ENCODE measurements around the gene TMPRSS9.

Gene TMPRSS9

GRCh38 chr19:2319551-2319950 lies 40.5 kb upstream of the TMPRSS9 start:
- Histone ChIP-seq H3K9me3 (ENCODE audit: insufficient read depth, low read depth, low read length) (peaks cover 7% of the 10 kb centered on the region), H3K14ac (ENCODE audit: low read length) (no peak overlapping the region), H2AFZ (ENCODE audit: insufficient read depth, low read length, poor library complexity) (no peak overlapping the region), H4K91ac (ENCODE audit: low read depth, low read length) (no peak overlapping the region), H3K79me1 (ENCODE audit: low read length) (no peaks in the 10 kb centered on the region), H2AK5ac (ENCODE audit: low read length) (no peak overlapping the region), H4K8ac (ENCODE audit: low read depth, low read length) (no peak overlapping the region), H3K4me2 (ENCODE audit: low read length) (no peak overlapping the region), H3K4me1 (ENCODE audit: control insufficient read depth in 1 of 2, insufficient read depth in 2 of 2, low read length in 2 of 2) (no peaks in the 10 kb centered on the region), H3K36me3 (ENCODE audit: control insufficient read depth in 1 of 2, insufficient read depth in 2 of 2, low read length in 2 of 2) (peaks cover 30 to 34% of the 10 kb centered on the region in 2 experiments), H4K12ac (ENCODE audit: low read depth, low read length) (no peak overlapping the region), H3K4ac (ENCODE audit: low read depth, low read length) (no peak overlapping the region), H3K27me3 (ENCODE audit: insufficient read depth, low read length) (no peaks in the 10 kb centered on the region), H3K79me2 (ENCODE audit: control insufficient read depth, insufficient read depth, low read length, poor library complexity) (no peaks in the 10 kb centered on the region), H3K4me3 (ENCODE audit: low read depth, low read length) (no peak overlapping the region), H3K18ac (ENCODE audit: low read length) (no peak overlapping the region), H2BK120ac (ENCODE audit: insufficient read depth, low read length, poor library complexity) (no peak overlapping the region), H3K23ac (ENCODE audit: low read length) (no peak overlapping the region), H2BK12ac (ENCODE audit: low read length) (no peak overlapping the region), H3K27ac (ENCODE audit: low read depth, low read length) (no peak overlapping the region), H3K9ac (ENCODE audit: low read length) (no peak overlapping the region), H2BK5ac (ENCODE audit: low read depth, low read length, poor library complexity) (no peak overlapping the region)
- no CpG with 5 or more reads among the region's 20 CpGs for WGBS (ENCODE audit: extremely low coverage, insufficient coverage, insufficient read length)
- no peak for DNase-seq

GRCh38 chr19:2320049-2320448 lies 40.0 kb upstream of the TMPRSS9 start:
- Histone ChIP-seq H2AK5ac (ENCODE audit: low read length) (no peak overlapping the region), H2BK120ac (ENCODE audit: insufficient read depth, low read length, poor library complexity) (no peak overlapping the region), H3K4me1 (ENCODE audit: control insufficient read depth in 1 of 2, insufficient read depth in 2 of 2, low read length in 2 of 2) (no peaks in the 10 kb centered on the region), H4K91ac (ENCODE audit: low read depth, low read length) (no peak overlapping the region), H3K14ac (ENCODE audit: low read length) (no peak overlapping the region), H2BK12ac (ENCODE audit: low read length) (no peak overlapping the region), H3K36me3 (ENCODE audit: control insufficient read depth in 1 of 2, insufficient read depth in 2 of 2, low read length in 2 of 2) (peaks cover 35 to 39% of the 10 kb centered on the region in 2 experiments), H3K27ac (ENCODE audit: low read depth, low read length) (no peak overlapping the region), H3K4me3 (ENCODE audit: low read depth, low read length) (no peak overlapping the region), H3K9me3 (ENCODE audit: insufficient read depth, low read depth, low read length) (peaks cover 5% of the 10 kb centered on the region), H3K27me3 (ENCODE audit: insufficient read depth, low read length) (no peaks in the 10 kb centered on the region), H3K79me2 (ENCODE audit: control insufficient read depth, insufficient read depth, low read length, poor library complexity) (no peaks in the 10 kb centered on the region), H3K4ac (ENCODE audit: low read depth, low read length) (no peak overlapping the region), H2BK5ac (ENCODE audit: low read depth, low read length, poor library complexity) (no peak overlapping the region), H3K9ac (ENCODE audit: low read length) (peak overlapping the region; percentile 22), H4K12ac (ENCODE audit: low read depth, low read length) (no peak overlapping the region), H3K79me1 (ENCODE audit: low read length) (no peaks in the 10 kb centered on the region), H3K23ac (ENCODE audit: low read length) (no peak overlapping the region), H4K8ac (ENCODE audit: low read depth, low read length) (no peak overlapping the region), H2AFZ (ENCODE audit: insufficient read depth, low read length, poor library complexity) (no peak overlapping the region), H3K18ac (ENCODE audit: low read length) (no peak overlapping the region), H3K4me2 (ENCODE audit: low read length) (no peak overlapping the region)
- DNase-seq: no peak
- WGBS (ENCODE audit: extremely low coverage, insufficient coverage, insufficient read length): no CpG with 5 or more reads among the region's 12 CpGs

- Histone ChIP-seq H3K4me3 (ENCODE audit: low read depth, low read length) (no peak overlapping the region), H3K18ac (ENCODE audit: low read length) (no peak overlapping the region), H4K91ac (ENCODE audit: low read depth, low read length) (no peak overlapping the region), H4K12ac (ENCODE audit: low read depth, low read length) (no peak overlapping the region), H3K4me1 (ENCODE audit: control insufficient read depth in 1 of 2, insufficient read depth in 2 of 2, low read length in 2 of 2) (no peaks in the 10 kb centered on the region), H3K27ac (ENCODE audit: low read depth, low read length) (no peak overlapping the region), H2BK120ac (ENCODE audit: insufficient read depth, low read length, poor library complexity) (no peak overlapping the region), H3K79me1 (ENCODE audit: low read length) (no peaks in the 10 kb centered on the region), H3K79me2 (ENCODE audit: control insufficient read depth, insufficient read depth, low read length, poor library complexity) (no peaks in the 10 kb centered on the region), H3K27me3 (ENCODE audit: insufficient read depth, low read length) (no peaks in the 10 kb centered on the region), H3K4ac (ENCODE audit: low read depth, low read length) (no peak overlapping the region), H2AFZ (ENCODE audit: insufficient read depth, low read length, poor library complexity) (no peak overlapping the region), H2BK5ac (ENCODE audit: low read depth, low read length, poor library complexity) (no peak overlapping the region), H3K9ac (ENCODE audit: low read length) (no peak overlapping the region), H3K23ac (ENCODE audit: low read length) (no peak overlapping the region), H2BK12ac (ENCODE audit: low read length) (no peak overlapping the region), H3K9me3 (ENCODE audit: insufficient read depth, low read depth, low read length) (peaks cover 2% of the 10 kb centered on the region), H2AK5ac (ENCODE audit: low read length) (no peak overlapping the region), H3K36me3 (ENCODE audit: control insufficient read depth in 1 of 2, insufficient read depth in 2 of 2, low read length in 2 of 2) (peaks cover 43 to 47% of the 10 kb centered on the region in 2 experiments), H3K4me2 (ENCODE audit: low read length) (no peak overlapping the region), H3K14ac (ENCODE audit: low read length) (no peak overlapping the region), H4K8ac (ENCODE audit: low read depth, low read length) (no peak overlapping the region)
- DNase-seq: no peak
- WGBS (ENCODE audit: extremely low coverage, insufficient coverage, insufficient read length): no CpG with 5 or more reads among the region's 12 CpGs
These were observed 39.1 kb upstream of the TMPRSS9 start for GRCh38 chr19:2320939-2321338.

GRCh38 chr19:2321565-2322283 lies 38.3 kb upstream of the TMPRSS9 start:
- Histone ChIP-seq H3K4me1 (ENCODE audit: control insufficient read depth in 1 of 2, insufficient read depth in 2 of 2, low read length in 2 of 2) (no peaks in the 10 kb centered on the region), H3K4me2 (ENCODE audit: low read length) (no peak overlapping the region), H4K12ac (ENCODE audit: low read depth, low read length) (no peak overlapping the region), H3K79me2 (ENCODE audit: control insufficient read depth, insufficient read depth, low read length, poor library complexity) (no peaks in the 10 kb centered on the region), H3K18ac (ENCODE audit: low read length) (no peak overlapping the region), H4K91ac (ENCODE audit: low read depth, low read length) (no peak overlapping the region), H3K36me3 (ENCODE audit: control insufficient read depth in 1 of 2, insufficient read depth in 2 of 2, low read length in 2 of 2) (peaks cover 45 to 49% of the 10 kb centered on the region in 2 experiments), H3K27me3 (ENCODE audit: insufficient read depth, low read length) (no peaks in the 10 kb centered on the region), H2BK5ac (ENCODE audit: low read depth, low read length, poor library complexity) (no peak overlapping the region), H2BK12ac (ENCODE audit: low read length) (no peak overlapping the region), H3K27ac (ENCODE audit: low read depth, low read length) (no peak overlapping the region), H3K4ac (ENCODE audit: low read depth, low read length) (no peak overlapping the region), H3K9me3 (ENCODE audit: insufficient read depth, low read depth, low read length) (peaks cover 2% of the 10 kb centered on the region), H3K79me1 (ENCODE audit: low read length) (no peaks in the 10 kb centered on the region), H3K14ac (ENCODE audit: low read length) (no peak overlapping the region), H2AK5ac (ENCODE audit: low read length) (no peak overlapping the region), H4K8ac (ENCODE audit: low read depth, low read length) (no peak overlapping the region), H2BK120ac (ENCODE audit: insufficient read depth, low read length, poor library complexity) (no peak overlapping the region), H3K4me3 (ENCODE audit: low read depth, low read length) (no peak overlapping the region), H2AFZ (ENCODE audit: insufficient read depth, low read length, poor library complexity) (no peak overlapping the region), H3K23ac (ENCODE audit: low read length) (no peak overlapping the region), H3K9ac (ENCODE audit: low read length) (no peak overlapping the region)
- WGBS (ENCODE audit: extremely low coverage, insufficient coverage, insufficient read length): no CpG with 5 or more reads among the region's 39 CpGs
- DNase-seq: no peak
